AG04450 (cell line): ENCODE data around the gene CPN2. TPM values are rescaled to one million over a fixed set of nuclear protein-coding genes. Genes with fewer than 3 reads are reported as not detected.

Source experiments
- CTCF ChIA-PET: fragments of 300-600, 350-600 bp; formaldehyde crosslinking; extraction: SDS; loops from one replicate; lab custom pipeline; 2022; ENCODE audit warnings: antibody characterized with exemption, inconsistent platforms; lab: Charles Lee
- POLR2A ChIA-PET: fragments of 350-600 bp; formaldehyde crosslinking; extraction: SDS; loops from one replicate; lab custom pipeline; 2021; ENCODE audit warnings: antibody characterized with exemption, inconsistent platforms; lab: Yijun Ruan, JAX
- DNase-seq: peaks from one replicate; pipeline ENCODE4 v3.0.0-alpha.2; 2011; ENCODE audit warnings: low read depth, low spot score
- H3K27ac ChIP-seq: one replicate; pipeline ENCODE4 v1.5.1; 2012; ENCODE audit warnings: low read depth, low read length, control low read depth
- H3K27me3 ChIP-seq: one replicate; pipeline ENCODE4 v1.6.0; 2012; ENCODE audit warnings: low read length; ENCODE audit not compliant: control insufficient read depth, insufficient read depth
- H3K4me3 ChIP-seq: 2 replicates; pipeline ENCODE4 v1.5.1; 2011; ENCODE audit warnings: mild to moderate bottlenecking, low read depth, low read length, control low read depth
- H3K9me3 ChIP-seq: 2 replicates; pipeline ENCODE4 v1.5.1; 2012; ENCODE audit warnings: low read length; ENCODE audit not compliant: control insufficient read depth, insufficient read depth
- polyA plus RNA-seq: library from polyadenylated mRNA; depleted of rRNA; stranded (reverse); fragments of >200 nt; gene quantifications from 2 replicates; pipeline ENCODE4 v1.2.3, GENCODE V29; 2011
- TF ChIP-seq, protein P1 (sequence below): IDR thresholded peaks from 2 replicates; pipeline ENCODE4 v1.5.1; 2011; ENCODE audit warnings: low read depth, low read length, control low read depth, inconsistent platforms

CPN2 gene
- polyA plus RNA-seq, 1 experiment = not detected

- TF ChIP-seq, protein P1, sequence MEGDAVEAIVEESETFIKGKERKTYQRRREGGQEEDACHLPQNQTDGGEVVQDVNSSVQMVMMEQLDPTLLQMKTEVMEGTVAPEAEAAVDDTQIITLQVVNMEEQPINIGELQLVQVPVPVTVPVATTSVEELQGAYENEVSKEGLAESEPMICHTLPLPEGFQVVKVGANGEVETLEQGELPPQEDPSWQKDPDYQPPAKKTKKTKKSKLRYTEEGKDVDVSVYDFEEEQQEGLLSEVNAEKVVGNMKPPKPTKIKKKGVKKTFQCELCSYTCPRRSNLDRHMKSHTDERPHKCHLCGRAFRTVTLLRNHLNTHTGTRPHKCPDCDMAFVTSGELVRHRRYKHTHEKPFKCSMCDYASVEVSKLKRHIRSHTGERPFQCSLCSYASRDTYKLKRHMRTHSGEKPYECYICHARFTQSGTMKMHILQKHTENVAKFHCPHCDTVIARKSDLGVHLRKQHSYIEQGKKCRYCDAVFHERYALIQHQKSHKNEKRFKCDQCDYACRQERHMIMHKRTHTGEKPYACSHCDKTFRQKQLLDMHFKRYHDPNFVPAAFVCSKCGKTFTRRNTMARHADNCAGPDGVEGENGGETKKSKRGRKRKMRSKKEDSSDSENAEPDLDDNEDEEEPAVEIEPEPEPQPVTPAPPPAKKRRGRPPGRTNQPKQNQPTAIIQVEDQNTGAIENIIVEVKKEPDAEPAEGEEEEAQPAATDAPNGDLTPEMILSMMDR = no peak
- ChIA-PET POLR2A (no interaction called here), CTCF (interaction anchor here (0.6 to 1.2 kb wide), 2 partner anchors 13 to 540 kb away, joined by 3 read pairs; no protein-coding TSS in a partner anchor)
- no peak overlapping the region for H3K4me3 ChIP-seq
- no peak for DNase-seq
- H3K27ac ChIP-seq = no peak overlapping the region
- peaks cover 13% of the 10 kb centered on the region for H3K27me3 ChIP-seq
- peaks cover 21% of the 10 kb centered on the region for H3K9me3 ChIP-seq
These were observed 30.3 kb downstream of the CPN2 start for GRCh38 chr3:194320744-194321243.

- no peak for DNase-seq
- H3K27ac ChIP-seq = no peak overlapping the region
- TF ChIP-seq, protein P1 = no peak
- peaks cover 13% of the 10 kb centered on the region for H3K27me3 ChIP-seq
- ChIA-PET POLR2A (no interaction called here), CTCF (interaction anchor here (1.2 kb wide), 1 partner anchor 539 kb away, joined by 3 read pairs; no protein-coding TSS in a partner anchor)
- H3K9me3 ChIP-seq = peaks cover 19% of the 10 kb centered on the region
- H3K4me3 ChIP-seq = no peak overlapping the region
These were observed 31.0 kb downstream of the CPN2 start for GRCh38 chr3:194320100-194320499.

GRCh38 chr3:194318511-194319161 lies 32.5 kb downstream of the CPN2 start:
- TF ChIP-seq, protein P1 = no peak
- H3K27me3 ChIP-seq = peaks cover 22% of the 10 kb centered on the region
- H3K9me3 ChIP-seq = peaks cover 19% of the 10 kb centered on the region
- DNase-seq = no peak
- CTCF ChIA-PET = interaction anchor here (8.8 kb wide), 1 partner anchor 538 kb away, joined by 280 read pairs; no protein-coding TSS in a partner anchor
- no peak overlapping the region for H3K4me3 ChIP-seq
- POLR2A ChIA-PET = no interaction called here
- H3K27ac ChIP-seq = no peak overlapping the region

DNA sequence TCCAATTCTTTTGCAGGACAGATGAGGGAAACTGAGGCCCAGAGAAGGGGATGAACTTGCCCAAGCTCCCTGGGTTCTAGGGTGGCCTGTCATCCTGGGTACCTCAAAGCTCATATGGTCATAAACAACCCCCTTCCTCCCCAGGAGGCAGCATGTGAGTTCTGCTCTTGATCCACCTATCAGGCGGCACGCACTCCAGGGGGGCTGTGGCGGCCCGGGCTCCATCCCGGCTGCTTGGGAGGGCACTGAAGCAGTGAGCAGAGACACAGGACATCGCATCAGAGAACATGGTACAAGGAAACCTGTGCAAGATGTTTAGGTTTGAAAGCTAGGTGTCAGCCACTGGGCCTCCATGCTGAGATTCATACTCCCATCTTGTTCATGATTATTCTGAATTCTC lies 34.2 kb downstream of the CPN2 start:
- Histone ChIP-seq H3K27me3 (peaks cover 37% of the 10 kb centered on the region), H3K4me3 (no peak overlapping the region), H3K27ac (no peak overlapping the region), H3K9me3 (peaks cover 19% of the 10 kb centered on the region)
- TF ChIP-seq, protein P1 = no peak
- ChIA-PET POLR2A (interaction anchor here (1.7 kb wide), 1 partner anchor 182 kb away, joined by 10 read pairs; no protein-coding TSS in a partner anchor), CTCF (interaction anchor here (0.8 to 8.8 kb wide), 11 partner anchors 10 to 856 kb away, joined by 3 to 280 read pairs (median 14); partner anchors contain the start of gene HES1)
- DNase-seq = no peak

- Histone ChIP-seq H3K4me3 (peak overlapping the region; percentile 1; the same call in 1 of the 2 replicates), H3K27me3 (peaks cover 42% of the 10 kb centered on the region), H3K27ac (no peak overlapping the region), H3K9me3 (peaks cover 19% of the 10 kb centered on the region)
- POLR2A ChIA-PET = interaction anchor here (0.7 to 1.7 kb wide), 3 partner anchors 179 to 535 kb away, joined by 4 to 10 read pairs (median 4); partner anchors contain the start of gene HES1
- CTCF ChIA-PET = interaction anchor here (0.5 to 8.8 kb wide), 75 partner anchors 8 to 1745 kb away, joined by 3 to 280 read pairs (median 5); partner anchors contain the start of gene HES1
- DNase-seq = no peak
- TF ChIP-seq, protein P1 = no peak
These were observed 35.2 kb downstream of the CPN2 start for GRCh38 chr3:194315965-194316361.
